GM21447 (cell line): Measurements from ENCODE around the gene SETD1A.
"Not testable (repeated sequence)": the region's sequence is repeated elsewhere in the genome, so short reads cannot be mapped to it uniquely, and the experiment has no call there.

Experiments used
- ATAC-seq: cut with Tn5 transposase; IDR thresholded peaks from one replicate; pipeline ENCODE4 v1.9.1; 2021; ENCODE audit not compliant: unreplicated experiment

Gene SETD1A

DNA sequence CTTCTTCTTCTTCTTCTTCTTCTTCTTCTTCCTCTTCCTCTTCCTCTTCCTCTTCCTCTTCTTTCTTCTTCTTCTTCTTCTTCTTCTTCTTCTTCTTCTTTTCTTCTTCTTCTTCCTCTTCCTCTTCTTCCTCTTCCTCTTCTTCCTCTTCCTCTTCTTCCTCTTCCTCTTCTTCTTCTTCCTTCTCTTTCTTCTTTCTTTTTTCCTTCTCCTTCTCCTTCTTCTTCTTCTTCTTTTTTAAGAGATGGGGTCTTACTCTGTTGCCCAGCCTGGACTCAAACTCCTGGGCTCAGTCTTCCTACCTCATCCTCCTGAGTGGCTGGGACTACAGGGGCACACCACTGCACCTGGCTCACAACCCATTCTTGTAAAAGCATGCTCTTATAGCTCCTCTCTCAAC is 55.7 kb downstream of the SETD1A start:
- ATAC-seq: not testable (repeated sequence)

GRCh38 chr16:31016018-31016417 is 58.5 kb downstream of the SETD1A start:
- ATAC-seq: no peak

GRCh38 chr16:31017756-31018155 is 60.2 kb downstream of the SETD1A start:
- ATAC-seq: not testable (repeated sequence)

- no peak for ATAC-seq
These were observed 63.0 kb downstream of the SETD1A start for GRCh38 chr16:31020536-31020935.

DNA sequence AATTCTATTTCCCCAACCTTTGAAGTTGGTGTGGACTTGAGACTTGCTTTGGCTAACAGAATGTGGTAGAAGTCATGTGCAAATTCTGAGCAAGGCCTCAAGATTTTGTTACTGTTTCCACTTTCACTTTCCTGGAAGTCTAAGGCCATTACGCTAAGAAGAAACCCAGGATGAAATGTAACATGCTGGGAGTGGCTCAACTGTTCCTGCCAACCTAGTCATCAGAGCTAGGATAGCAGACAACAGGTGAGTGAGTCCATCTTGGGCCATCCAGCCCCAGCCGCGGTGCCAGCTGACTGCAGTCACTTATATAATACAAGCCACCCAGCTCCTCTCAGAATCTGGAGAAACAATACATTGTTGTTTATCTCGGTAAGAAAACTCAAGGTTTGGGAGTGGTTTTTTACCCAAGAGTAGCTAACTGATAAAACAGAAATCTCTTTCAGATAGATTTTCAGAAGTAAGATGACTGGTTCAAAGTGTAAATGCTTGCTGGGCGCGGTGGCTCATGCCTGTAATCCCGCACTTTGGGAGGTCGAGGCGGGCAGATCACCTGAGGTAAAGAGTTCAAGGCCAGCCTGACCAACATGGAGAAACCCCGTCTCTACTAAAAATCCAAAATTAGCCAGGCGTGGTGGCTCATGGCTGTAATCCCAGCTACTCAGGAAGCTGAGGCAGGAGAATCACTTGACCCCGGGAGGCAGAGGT is 65.1 kb downstream of the SETD1A start:
- no peak for ATAC-seq

DNA sequence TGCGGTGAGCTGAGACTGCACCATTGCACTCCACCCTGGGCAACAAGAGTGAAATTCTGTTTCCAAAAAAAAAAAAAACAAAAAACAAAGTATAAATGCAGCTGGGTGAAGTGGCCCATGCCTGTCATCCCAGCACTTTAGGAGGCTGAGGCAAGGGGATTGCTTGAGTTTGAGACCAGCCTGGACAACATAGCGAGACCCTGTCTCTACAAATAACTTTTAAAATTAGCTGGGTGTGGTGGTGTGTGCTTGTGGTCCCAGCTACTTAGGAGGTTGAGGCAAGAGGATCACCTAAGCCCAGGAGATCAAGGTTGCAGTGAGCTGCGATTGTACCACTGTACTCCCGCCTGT is 65.7 kb downstream of the SETD1A start:
- ATAC-seq: no peak

DNA sequence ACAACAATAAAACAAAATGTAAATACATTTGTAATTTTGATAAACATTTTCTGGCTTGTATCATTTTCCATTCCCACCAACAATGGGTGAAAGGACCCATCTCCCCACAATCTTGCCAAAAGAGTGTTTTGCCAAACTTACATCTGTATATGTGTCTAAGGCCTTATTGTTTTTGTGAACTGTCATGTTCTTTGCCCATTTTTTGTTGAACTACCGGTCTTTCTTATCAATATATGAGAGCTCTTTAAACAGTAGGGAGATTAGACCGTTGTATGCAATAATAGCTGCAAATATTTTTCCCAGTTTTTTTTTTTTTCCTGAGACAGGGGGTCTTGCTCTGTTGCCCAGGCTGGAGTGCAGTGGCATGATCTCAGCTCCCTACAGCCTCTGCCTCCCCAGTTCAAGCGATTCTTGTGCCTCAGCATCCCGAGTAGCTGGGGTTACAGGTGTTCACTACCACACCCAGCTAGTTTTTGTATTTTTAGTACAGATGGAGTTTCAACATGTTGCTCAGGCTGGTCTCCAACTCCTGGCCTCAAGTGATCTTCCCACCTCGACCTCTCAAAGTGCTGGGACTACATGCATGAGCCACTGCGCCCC is 66.2 kb downstream of the SETD1A start:
- ATAC-seq: no peak

- no peak for ATAC-seq
These were observed 67.8 kb downstream of the SETD1A start for GRCh38 chr16:31025339-31025738.

- no peak for ATAC-seq
These were observed 71.7 kb downstream of the SETD1A start for GRCh38 chr16:31029272-31029671.

DNA sequence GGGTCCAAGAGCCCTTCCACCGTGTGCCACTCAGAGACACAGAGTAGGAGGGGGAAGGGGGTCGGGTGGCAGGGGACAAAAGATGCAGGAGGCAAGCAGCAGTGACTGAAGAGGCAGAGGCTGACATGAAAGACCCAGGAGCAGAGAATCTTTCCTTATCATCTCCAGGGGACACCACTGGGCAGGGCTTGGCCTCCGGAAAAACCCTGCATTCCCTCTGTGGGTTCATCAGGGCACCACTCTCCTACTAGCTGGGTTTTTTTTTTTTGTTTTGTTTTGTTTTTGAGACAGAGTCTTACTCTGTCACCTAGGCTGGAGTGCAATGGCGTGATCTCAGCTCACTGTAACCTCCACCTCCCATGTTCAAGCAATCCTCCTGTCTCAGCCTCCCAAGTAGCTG is 73.7 kb downstream of the SETD1A start:
- ATAC-seq: no peak

GRCh38 chr16:31032736-31033708 is 75.5 kb downstream of the SETD1A start, which contains the start of gene STX4:
Gene STX4 (plus strand): TSS chr16:31033558. CDS start chr16:31033806, 248 bp downstream.
- ATAC-seq: peak; percentile 73

DNA sequence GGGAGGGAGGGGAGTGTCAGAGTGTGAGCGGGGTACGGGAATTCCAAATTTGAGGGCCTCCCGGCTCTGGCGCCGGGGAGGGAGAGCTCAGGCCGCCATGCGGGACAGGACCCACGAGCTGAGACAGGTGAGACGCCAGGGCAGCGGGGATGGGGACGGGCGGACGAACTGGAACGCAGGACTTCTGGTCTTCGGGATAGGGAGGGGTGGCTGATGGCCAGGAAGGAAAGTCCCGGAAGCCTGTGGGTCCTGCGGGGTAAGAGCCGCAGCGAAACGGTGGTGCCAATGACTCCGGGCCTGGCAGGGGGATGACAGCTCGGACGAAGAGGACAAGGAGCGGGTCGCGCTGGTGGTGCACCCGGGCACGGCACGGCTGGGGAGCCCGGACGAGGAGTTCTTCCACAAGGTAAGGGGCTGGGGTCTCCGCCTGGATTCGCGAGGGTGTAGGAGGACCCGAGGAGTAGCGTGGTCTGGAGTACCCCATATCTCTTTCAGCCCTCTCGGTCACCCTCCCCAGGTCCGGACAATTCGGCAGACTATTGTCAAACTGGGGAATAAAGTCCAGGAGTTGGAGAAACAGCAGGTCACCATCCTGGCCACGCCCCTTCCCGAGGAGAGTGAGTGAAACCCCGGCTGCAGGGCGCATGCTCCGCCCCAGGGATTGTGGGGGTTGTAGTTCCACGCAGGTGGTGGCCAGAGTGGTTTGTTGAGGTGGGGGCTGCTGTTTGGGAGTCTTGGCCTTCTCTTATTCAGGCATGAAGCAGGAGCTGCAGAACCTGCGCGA is 76.3 kb downstream of the SETD1A start:
- ATAC-seq: peak; percentile 42
